ENCODE measurements around the gene PTPDC1.
"Not testable (repeated sequence)": the region's sequence is repeated elsewhere in the genome, so short reads cannot be mapped to it uniquely, and the experiment has no call there.

PTPDC1 gene

GRCh38 chr9:94084314-94084713 is at the start of gene PTPDC1:
Gene PTPDC1, plus strand, starts transcription at chr9:94084464. Its CDS starts 67 bp downstream, at chr9:94084531.
- DNase-seq, result no peak

DNA sequence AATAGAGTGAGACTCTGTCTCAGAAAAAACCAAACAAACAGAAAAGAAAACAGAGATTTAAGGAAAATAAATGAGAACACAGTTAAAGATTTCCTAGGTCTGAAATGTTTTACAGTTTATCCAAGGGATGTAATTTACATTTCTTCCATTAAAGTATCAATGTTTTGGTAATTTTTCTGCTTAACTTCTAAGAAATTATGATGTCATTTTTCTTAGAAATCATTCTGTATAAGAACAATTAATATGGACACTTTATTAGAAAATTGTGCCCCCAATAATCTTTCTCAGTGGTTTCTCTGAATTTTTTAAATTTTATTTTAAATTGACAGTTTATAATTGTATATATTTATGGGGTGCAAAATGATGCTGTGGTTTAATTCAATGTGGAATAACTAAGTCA is 49.8 kb upstream of the PTPDC1 start:
- no peak for DNase-seq

DNA sequence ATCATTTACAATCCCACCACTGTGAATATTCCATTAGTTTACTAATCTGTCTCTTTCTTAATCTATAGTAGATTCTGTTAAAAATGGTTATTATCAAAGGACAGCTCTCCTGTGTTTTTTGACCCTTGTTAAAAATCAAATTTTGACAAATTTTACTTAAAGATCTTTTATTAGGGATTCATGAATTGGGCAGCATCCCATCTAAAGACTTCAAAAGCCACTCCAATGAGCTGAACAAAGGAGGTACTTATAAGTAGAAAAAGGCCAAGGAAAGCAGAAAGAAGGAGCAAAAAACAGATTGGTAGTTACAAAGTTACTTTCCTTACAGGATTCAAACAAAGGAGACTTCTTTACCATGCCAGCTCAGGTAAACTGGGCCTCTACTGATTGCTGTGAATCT is 44.5 kb upstream of the PTPDC1 start:
- DNase-seq, result no peak

- no peak for DNase-seq
Observed at GRCh38 chr9:94042516-94043360, 41.5 kb upstream of the PTPDC1 start.

DNA sequence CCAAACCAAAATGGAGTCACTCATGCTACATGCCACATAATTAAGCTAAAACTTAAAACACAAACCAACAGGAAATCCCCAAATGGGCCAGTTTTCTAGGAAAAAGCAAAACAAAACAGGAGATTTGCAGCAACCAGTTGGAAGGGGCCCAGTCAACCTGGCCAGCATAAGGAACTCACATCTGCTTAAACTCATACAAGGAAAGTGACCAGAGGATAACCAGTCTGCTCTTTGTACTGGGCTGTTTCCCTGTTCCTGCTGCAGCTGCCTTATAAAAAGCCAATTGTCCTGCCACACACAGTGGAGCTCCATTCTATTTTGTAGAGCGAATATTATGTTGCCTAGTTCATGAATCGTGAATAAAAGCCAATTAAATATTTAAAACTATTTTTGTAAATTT is 29.5 kb upstream of the PTPDC1 start:
- DNase-seq, result no peak

GRCh38 chr9:94056442-94056974 is 27.8 kb upstream of the PTPDC1 start:
- no peak for DNase-seq

- DNase-seq, result no peak
Observed at GRCh38 chr9:94057918-94058317, 26.3 kb upstream of the PTPDC1 start.

GRCh38 chr9:94061864-94062263 is 22.4 kb upstream of the PTPDC1 start:
- no peak for DNase-seq

GRCh38 chr9:94065535-94065961 is 18.7 kb upstream of the PTPDC1 start:
- DNase-seq, result peak; percentile 70 to 77

GRCh38 chr9:94068257-94068656 is 16.0 kb upstream of the PTPDC1 start:
- no peak for DNase-seq

- no peak for DNase-seq
Observed at GRCh38 chr9:94076557-94076956, 7.7 kb upstream of the PTPDC1 start.

DNA sequence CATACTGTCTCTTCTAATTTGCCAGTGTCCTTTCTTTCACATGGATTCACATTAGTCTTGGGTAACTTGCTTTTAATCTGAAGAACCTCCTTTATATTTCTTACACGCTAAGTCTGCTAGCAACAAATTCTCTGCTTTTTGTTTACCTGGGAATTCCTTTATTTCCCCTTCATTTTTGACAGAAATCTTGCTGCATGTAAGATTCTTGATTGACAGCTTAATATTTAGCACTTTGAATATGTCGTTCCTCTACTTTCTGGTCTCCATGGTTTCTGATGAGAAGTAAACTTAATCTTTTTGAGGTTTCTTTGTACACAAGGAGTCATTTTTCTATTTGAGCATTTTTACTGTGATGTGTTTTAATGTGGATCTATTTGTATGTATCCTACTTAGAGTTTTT is 6.2 kb upstream of the PTPDC1 start:
- no peak for DNase-seq

DNA sequence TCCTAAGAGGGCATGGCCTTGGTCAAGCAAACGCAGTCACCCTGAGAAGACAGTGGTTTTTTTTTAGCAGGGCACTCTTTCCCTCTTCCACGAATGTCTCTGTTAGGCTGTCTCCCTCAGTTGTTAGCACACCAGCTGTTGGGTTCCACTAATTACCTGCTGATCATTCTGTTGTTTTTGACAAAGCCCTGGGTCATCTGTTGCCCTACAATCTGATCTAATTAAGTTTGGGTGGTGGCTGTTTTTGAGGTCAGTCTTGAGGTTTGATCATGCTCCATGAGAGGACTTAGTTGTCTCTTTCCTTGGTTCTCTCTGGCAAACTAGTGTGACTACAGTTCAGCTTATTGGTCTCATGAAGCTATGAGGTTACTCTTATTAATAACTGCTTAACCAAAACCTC is 5.0 kb upstream of the PTPDC1 start:
- DNase-seq, result no peak

- no peak for DNase-seq
Observed at GRCh38 chr9:94080249-94080648, 4.0 kb upstream of the PTPDC1 start.

DNA sequence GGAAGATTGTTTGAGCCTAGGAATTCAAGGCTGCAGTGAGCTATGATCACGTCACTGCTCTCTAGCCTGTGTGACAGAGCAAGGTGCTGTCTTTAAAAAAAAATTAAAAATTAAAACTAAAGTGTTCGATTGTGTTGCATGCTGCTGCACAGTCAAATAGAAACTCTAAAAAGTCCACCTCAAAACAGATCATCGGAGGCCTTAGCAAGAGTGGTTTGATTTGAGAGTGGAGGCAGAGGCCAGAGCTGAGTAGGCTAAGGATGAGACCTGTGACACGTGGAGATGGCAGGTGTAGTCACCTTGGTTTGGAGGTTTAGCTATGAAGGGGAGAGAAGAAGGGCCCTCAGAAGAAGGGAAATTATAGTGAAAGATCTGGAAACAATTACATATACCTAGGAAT is 2.8 kb upstream of the PTPDC1 start:
- no peak for DNase-seq

- no peak for DNase-seq
Observed at GRCh38 chr9:94081864-94082463, 2.3 kb upstream of the PTPDC1 start.

GRCh38 chr9:94082553-94082952 is 1.7 kb upstream of the PTPDC1 start:
- DNase-seq, result no peak

GRCh38 chr9:94082956-94083355 is 1.3 kb upstream of the PTPDC1 start:
- no peak for DNase-seq

GRCh38 chr9:94083384-94083783 is 880 bp upstream of the PTPDC1 start:
- no peak for DNase-seq

GRCh38 chr9:94085062-94085639 is 887 bp downstream of the PTPDC1 start:
- no peak for DNase-seq

DNA sequence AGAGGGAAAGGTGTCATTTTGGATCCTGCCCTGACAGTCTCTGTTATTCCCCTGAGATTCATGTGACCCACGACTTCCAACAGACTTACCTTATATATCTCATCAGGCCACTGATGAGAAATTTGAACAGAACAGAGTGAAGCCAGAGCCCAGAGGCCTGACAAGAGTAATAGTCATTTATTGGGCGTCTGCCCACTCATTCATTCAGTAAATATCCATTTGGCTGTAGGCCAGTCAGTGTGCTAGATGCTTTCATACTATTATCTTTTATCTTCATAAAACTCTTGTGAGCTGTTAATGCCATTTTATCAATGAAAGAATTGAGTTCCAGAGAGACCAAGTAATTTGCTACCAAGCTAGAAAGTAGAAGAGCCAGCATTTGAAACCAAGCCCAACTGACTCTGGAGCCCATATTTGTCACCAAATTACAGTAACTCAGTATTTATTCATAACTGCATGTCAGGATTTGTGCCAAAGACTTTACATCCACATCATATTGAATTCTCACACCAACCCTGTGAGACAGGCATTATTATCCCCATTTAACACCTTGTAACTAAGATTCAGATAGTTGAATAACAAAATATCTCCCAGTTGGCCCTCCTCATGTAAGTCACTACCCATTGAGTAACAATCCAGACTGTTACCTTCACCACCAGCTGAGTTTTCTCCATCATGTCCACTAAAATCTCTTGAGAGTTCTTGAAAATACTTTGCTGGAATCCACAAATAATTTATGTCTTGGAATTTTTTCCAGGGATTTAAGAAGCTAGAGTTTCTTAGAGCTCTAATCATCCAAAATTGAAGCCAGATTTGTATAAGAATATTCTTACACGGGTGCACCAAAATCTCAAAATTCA is 2.5 kb downstream of the PTPDC1 start:
- no peak for DNase-seq

- DNase-seq, result not testable (repeated sequence)
Observed at GRCh38 chr9:94094219-94095145, 10.2 kb downstream of the PTPDC1 start.

Data from activated CD4-positive, alpha-beta T cell treated with anti-CD3 and anti-CD28 coated beads for 4 hours (primary cell).